Endothelial cell of umbilical vein (primary cell): Measurements from ENCODE around the gene PPP1R9A. TPM values are rescaled to one million over a fixed set of nuclear protein-coding genes. Genes with fewer than 3 reads are reported as not detected.

Source experiments
- BruUV-seq: library from RNA; stranded (reverse); fragments of 400-500 nt; replicated peaks from 2 replicates; lab custom pipeline; 2021; lab: Mats Ljungman, UMichigan
- CTCF ChIA-PET: fragments of 300-600, 350-600 bp; sonication (Branson Sonifier 250); formaldehyde crosslinking; loops from one replicate; lab custom pipeline; 2021; ENCODE audit warnings: antibody characterized with exemption, inconsistent platforms; lab: Charles Lee
- POLR2A ChIA-PET: fragments of 300-600, 350-600 bp; sonication (Branson Sonifier 250); formaldehyde crosslinking; loops from one replicate; lab custom pipeline; 2021; ENCODE audit warnings: antibody characterized with exemption, inconsistent platforms; lab: Charles Lee
- DNase-seq: peaks from one replicate; pipeline ENCODE4 v3.0.0-alpha.2; 2011; ENCODE audit warnings: low read depth, low spot score
- FAIRE-seq: peaks from 2 replicates; lab custom pipeline; 2011; peaks lifted over from hg19 to GRCh38; lab: Jason Lieb, UNC
- H2AFZ ChIP-seq: 2 replicates; pipeline ENCODE4 v1.6.0; 2012; ENCODE audit warnings: low read depth, low read length, control low read depth, inconsistent platforms
- H3K27ac ChIP-seq: 2 replicates; pipeline ENCODE4 v1.5.1; 2011; ENCODE audit warnings: low read depth, mild to moderate bottlenecking, control low read depth, low read length, moderate library complexity; ENCODE audit not compliant: insufficient read depth
- H3K27me3 ChIP-seq, 2 experiments: 2 replicates each; pipeline versions ENCODE4 v1.6.0 to v1.6.1; 2011; ENCODE audit warnings: low read length in 2 of 2, mixed read lengths in 1 of 2; ENCODE audit not compliant: control insufficient read depth in 2 of 2, insufficient read depth in 2 of 2
- H3K36me3 ChIP-seq, 2 experiments: 2 replicates in 1 of 2; 3 replicates in 1 of 2; pipeline ENCODE4 v1.5.1; 2011; ENCODE audit warnings: low read length in 2 of 2, mild to moderate bottlenecking in 1 of 2, moderate library complexity in 1 of 2; ENCODE audit not compliant: control insufficient read depth in 2 of 2, insufficient read depth in 2 of 2; ENCODE audit errors: extremely low read depth in 1 of 2
- H3K4me1 ChIP-seq: 3 replicates; pipeline ENCODE4 v1.5.1; 2011; ENCODE audit warnings: mild to moderate bottlenecking, low read length; ENCODE audit not compliant: control insufficient read depth, insufficient read depth; ENCODE audit errors: extremely low read depth
- H3K4me2 ChIP-seq: 2 replicates; pipeline ENCODE4 v1.6.1; 2011; ENCODE audit warnings: low read length, control low read depth, mixed read lengths; ENCODE audit not compliant: insufficient read depth
- H3K4me3 ChIP-seq, 3 experiments: fragments of 200-600 bp in 1 of 3; sonication (generic), shearing (Covaris generic) in 1 of 3; replicated peaks in 1 of 3; 2 replicates each; pipeline ENCODE4 v1.5.1; 2011 to 2016; ENCODE audit warnings: control low read depth in 3 of 3, low read length in 3 of 3, mild to moderate bottlenecking in 2 of 3, inconsistent platforms in 1 of 3, low read depth in 1 of 3, moderate library complexity in 1 of 3; ENCODE audit not compliant: insufficient read depth in 1 of 3
- H3K79me2 ChIP-seq: 2 replicates; pipeline ENCODE4 v1.6.0; 2012; ENCODE audit warnings: low read length, inconsistent platforms; ENCODE audit not compliant: control insufficient read depth, insufficient read depth
- H3K9ac ChIP-seq: replicated peaks from 2 replicates; pipeline ENCODE3; 2011; ENCODE audit warnings: low read length, control low read depth; ENCODE audit not compliant: insufficient read depth; ENCODE audit errors: extremely low read depth
- H3K9me1 ChIP-seq: replicated peaks from 3 replicates; pipeline ENCODE4 v1.6.0; 2011; ENCODE audit warnings: mild to moderate bottlenecking, low read length; ENCODE audit not compliant: control insufficient read depth, insufficient read depth; ENCODE audit errors: extremely low read depth
- H3K9me3 ChIP-seq: replicated peaks from 2 replicates; pipeline ENCODE4 v1.5.1; 2012; ENCODE audit warnings: low read length, inconsistent platforms; ENCODE audit not compliant: control insufficient read depth, insufficient read depth
- H4K20me1 ChIP-seq: replicated peaks from 2 replicates; pipeline ENCODE3; 2011; ENCODE audit warnings: mild to moderate bottlenecking, low read length; ENCODE audit not compliant: control insufficient read depth, insufficient read depth; ENCODE audit errors: extremely low read depth
- EZH2 ChIP-seq: IDR thresholded peaks from 2 replicates; pipeline ENCODE4 v1.6.1; 2012; ENCODE audit warnings: borderline replicate concordance, low read depth, mild to moderate bottlenecking, moderate library complexity, low read length, inconsistent platforms; ENCODE audit not compliant: severe bottlenecking
- FOS ChIP-seq: IDR thresholded peaks from 2 replicates; pipeline ENCODE4 v1.6.1; 2011; ENCODE audit warnings: mild to moderate bottlenecking, low read length, moderate library complexity, borderline replicate concordance; ENCODE audit not compliant: insufficient read depth
- GATA2 ChIP-seq: IDR thresholded peaks from 2 replicates; pipeline ENCODE4 v1.7.0; 2011; ENCODE audit warnings: low read depth, mild to moderate bottlenecking, moderate library complexity, mixed read lengths, low read length; ENCODE audit not compliant: insufficient read length, insufficient read depth
- JUN ChIP-seq: IDR thresholded peaks from 2 replicates; pipeline ENCODE4 v1.6.1; 2011; ENCODE audit warnings: borderline replicate concordance, low read depth; ENCODE audit not compliant: insufficient read length, insufficient read depth
- MYC ChIP-seq: IDR thresholded peaks from one replicate; pipeline ENCODE4 v1.6.1; 2011; ENCODE audit warnings: mild to moderate bottlenecking, low read depth, low read length
- POLR2A ChIP-seq: IDR thresholded peaks from 2 replicates; pipeline ENCODE4 v1.6.1; 2012; ENCODE audit warnings: low read depth, mild to moderate bottlenecking, control low read depth, low read length
- POLR2AphosphoS5 ChIP-seq: IDR thresholded peaks from 2 replicates; pipeline ENCODE4 v1.6.1; 2012; ENCODE audit warnings: low read depth, mild to moderate bottlenecking, control low read depth, low read length, moderate library complexity; ENCODE audit not compliant: insufficient read depth
- dilution Hi-C: fragments of 300-500 bp; cut with MboI; formaldehyde crosslinking; loops from one replicate; pipeline ENCODE4 v1.15.0; 2019; ENCODE audit warnings: low sequenced_read_pairs; ENCODE audit not compliant: extremely low pct_ligation_motif_present
- intact Hi-C: fragments of 100-400 bp; cut with micrococcal nuclease; formaldehyde crosslinking; loops from one replicate; pipeline ENCODE4 v1.10.0; 2022
- polyA plus RNA-seq, 4 experiments: library from polyadenylated mRNA; depleted of rRNA in 3 of 4; stranded (reverse) in 3 of 4; unstranded in 1 of 4; fragments of >200 nt; gene quantifications; 2 replicates each; pipeline versions ENCODE4 v1.2.1 to v1.2.3, GENCODE V29; 2011 to 2012; ENCODE audit warnings: missing spikeins in 1 of 4
- total RNA-seq: library from RNA; stranded (reverse); gene quantifications from 2 replicates; pipeline ENCODE4 v1.2.3, GENCODE V29; 2021
- TF ChIP-seq, protein P1 (sequence below), 2 donors: IDR thresholded peaks; 1 replicate in 1 of 2; 2 replicates in 1 of 2; pipeline ENCODE4 v1.5.1; 2011; ENCODE audit warnings: low read length in 2 of 2, mild to moderate bottlenecking in 2 of 2, moderate library complexity in 2 of 2, control low read depth in 1 of 2, inconsistent platforms in 1 of 2, low read depth in 1 of 2; ENCODE audit not compliant: insufficient read depth in 1 of 2; ENCODE audit errors: extremely low read depth in 1 of 2
- TF ChIP-seq, protein P2 (sequence below): IDR thresholded peaks from 2 replicates; pipeline ENCODE4 v1.6.1; 2011; ENCODE audit not compliant: insufficient read depth, insufficient read length

Gene PPP1R9A
- total and polyA plus RNA-seq, 2 donors (not counting 3 experiments of a cell fraction or from before 2014, with no cell fraction given) = 0.50 to 3.0 TPM

DNA sequence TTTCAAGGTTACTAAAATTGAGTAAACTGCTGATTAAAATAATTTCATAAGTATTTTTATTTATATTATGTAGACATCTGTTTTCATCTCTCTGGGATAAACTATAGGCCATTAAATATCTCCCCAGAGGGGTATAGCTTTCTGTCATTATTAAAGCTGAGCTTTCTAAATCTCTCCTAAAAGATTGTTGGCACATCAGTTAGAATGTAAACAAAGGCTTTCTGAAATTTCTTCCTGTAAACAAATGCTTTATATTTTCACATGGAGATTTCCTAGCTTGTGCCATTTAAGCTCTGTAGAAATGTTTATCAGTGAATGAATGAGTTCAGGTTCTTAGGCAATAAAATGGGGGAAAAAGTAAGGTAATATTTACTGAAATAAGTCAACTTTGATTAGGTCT, 35.7 kb downstream of the PPP1R9A start:
- Histone ChIP-seq H2AFZ (no peak overlapping the region), H3K9me3 (no peaks in the 10 kb centered on the region), H4K20me1 (no peaks in the 10 kb centered on the region), H3K4me1 (no peaks in the 10 kb centered on the region), H3K27me3 (no peaks in the 10 kb centered on the region), H3K27ac (no peak overlapping the region), H3K9me1 (no peaks in the 10 kb centered on the region), H3K79me2 (no peaks in the 10 kb centered on the region), H3K4me2 (no peak overlapping the region), H3K4me3 (no peak overlapping the region), H3K36me3 (no peaks in the 10 kb centered on the region), H3K9ac (no peak overlapping the region)
- ChIA-PET CTCF (interaction anchor here (0.9 kb wide), 1 partner anchor 15 kb away, joined by 3 read pairs; no protein-coding TSS in a partner anchor), POLR2A (no interaction called here)
- DNase-seq (no peak), FAIRE-seq (no peak)
- BruUV-seq = no TSS peak
- dilution Hi-C loops (no loop called here), intact Hi-C loops (no loop called here)
- no peak for TF ChIP-seq JUN
- TF ChIP-seq POLR2A = no peak
- TF ChIP-seq, protein P1, sequence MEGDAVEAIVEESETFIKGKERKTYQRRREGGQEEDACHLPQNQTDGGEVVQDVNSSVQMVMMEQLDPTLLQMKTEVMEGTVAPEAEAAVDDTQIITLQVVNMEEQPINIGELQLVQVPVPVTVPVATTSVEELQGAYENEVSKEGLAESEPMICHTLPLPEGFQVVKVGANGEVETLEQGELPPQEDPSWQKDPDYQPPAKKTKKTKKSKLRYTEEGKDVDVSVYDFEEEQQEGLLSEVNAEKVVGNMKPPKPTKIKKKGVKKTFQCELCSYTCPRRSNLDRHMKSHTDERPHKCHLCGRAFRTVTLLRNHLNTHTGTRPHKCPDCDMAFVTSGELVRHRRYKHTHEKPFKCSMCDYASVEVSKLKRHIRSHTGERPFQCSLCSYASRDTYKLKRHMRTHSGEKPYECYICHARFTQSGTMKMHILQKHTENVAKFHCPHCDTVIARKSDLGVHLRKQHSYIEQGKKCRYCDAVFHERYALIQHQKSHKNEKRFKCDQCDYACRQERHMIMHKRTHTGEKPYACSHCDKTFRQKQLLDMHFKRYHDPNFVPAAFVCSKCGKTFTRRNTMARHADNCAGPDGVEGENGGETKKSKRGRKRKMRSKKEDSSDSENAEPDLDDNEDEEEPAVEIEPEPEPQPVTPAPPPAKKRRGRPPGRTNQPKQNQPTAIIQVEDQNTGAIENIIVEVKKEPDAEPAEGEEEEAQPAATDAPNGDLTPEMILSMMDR (IDR thresholded peaks at IDR 0.05; ENCODE audit: extremely low read depth in 1 of 2, insufficient read depth in 1 of 2, low read depth in 1 of 2, low read length in 2 of 2) = no peak
- no peak for TF ChIP-seq EZH2
- TF ChIP-seq MYC = no peak
- TF ChIP-seq POLR2AphosphoS5 = no peak
- TF ChIP-seq GATA2 = no peak
- no peak for TF ChIP-seq FOS
- TF ChIP-seq, protein P2, sequence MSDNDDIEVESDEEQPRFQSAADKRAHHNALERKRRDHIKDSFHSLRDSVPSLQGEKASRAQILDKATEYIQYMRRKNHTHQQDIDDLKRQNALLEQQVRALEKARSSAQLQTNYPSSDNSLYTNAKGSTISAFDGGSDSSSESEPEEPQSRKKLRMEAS = no peak
